Activated CD8-positive, alpha-beta memory T cell treated with anti-CD3 and anti-CD28 coated beads for 36 hours (primary cell): ENCODE data around the gene ZBTB46. TPM values are rescaled to one million over a fixed set of nuclear protein-coding genes. Genes with fewer than 3 reads are reported as not detected.

Experiments used
- CTCF ChIA-PET: fragments of 350-600 bp; sonication (Branson Sonifier 250); formaldehyde crosslinking; loops from one replicate; lab custom pipeline; 2021; ENCODE audit warnings: antibody characterized with exemption; lab: Charles Lee
- POLR2A ChIA-PET: fragments of 350-600 bp; sonication (Branson Sonifier 250); formaldehyde crosslinking; loops from one replicate; lab custom pipeline; 2021; ENCODE audit warnings: antibody characterized with exemption; lab: Charles Lee
- total RNA-seq, 2 experiments: library from RNA; stranded (reverse); gene quantifications; one replicate each; pipeline ENCODE4 v1.2.3, GENCODE V29; 2021

The ZBTB46 gene
- total RNA-seq, 2 experiments from 2014 or later, result 0.25 TPM

GRCh38 chr20:63712191-63712590, 118.9 kb downstream of the ZBTB46 start:
- ChIA-PET CTCF (no interaction called here), POLR2A (no interaction called here)

- POLR2A ChIA-PET, result interaction anchor here (0.7 kb wide), 2 partner anchors 10 to 25 kb away, joined by 4 read pairs; no protein-coding TSS in a partner anchor
- CTCF ChIA-PET, result interaction anchor here (1.0 kb wide), 1 partner anchor 174 kb away, joined by 3 read pairs; no protein-coding TSS in a partner anchor
Measured at GRCh38 chr20:63711085-63711645, 119.9 kb downstream of the ZBTB46 start.

- ChIA-PET POLR2A (interaction anchor here (0.6 to 2.6 kb wide), 3 partner anchors 27 to 188 kb away, joined by 3 to 17 read pairs (median 4); partner anchors contain the start of genes LIME1 and PPDPF), CTCF (interaction anchor here (3.0 kb wide), 1 partner anchor 12 kb away, joined by 15 read pairs; the partner anchor contains the start of gene TNFRSF6B)
Measured at GRCh38 chr20:63709149-63709527, 121.9 kb downstream of the ZBTB46 start.

- ChIA-PET CTCF (interaction anchor here (0.9 to 3.0 kb wide), 12 partner anchors 8 to 272 kb away, joined by 3 to 15 read pairs (median 5); partner anchors contain the start of genes LIME1, PRPF6, PTK6 and SLC2A4RG), POLR2A (interaction anchor here (0.6 to 2.9 kb wide), 12 partner anchors 8 to 188 kb away, joined by 3 to 17 read pairs (median 4); partner anchors contain the start of genes GMEB2, LIME1, PPDPF and TPD52L2)
Measured at GRCh38 chr20:63708301-63709148, 122.5 kb downstream of the ZBTB46 start.

GRCh38 chr20:63707558-63708300, 123.3 kb downstream of the ZBTB46 start, which contains the start of the genes ARFRP1 and ZGPAT:
TSS of gene ARFRP1 (minus strand) at chr20:63707976. CDS start at chr20:63707091, 885 bp downstream.
TSS of gene ZGPAT (plus strand) at chr20:63708039. CDS start at chr20:63708581, 542 bp downstream.
- ChIA-PET POLR2A (interaction anchor here (0.7 to 2.9 kb wide), 11 partner anchors 9 to 170 kb away, joined by 3 to 17 read pairs (median 4); partner anchors contain the start of genes GMEB2, LIME1 and TPD52L2), CTCF (interaction anchor here (0.6 to 3.0 kb wide), 19 partner anchors 9 to 339 kb away, joined by 3 to 15 read pairs (median 4); partner anchors contain the start of genes LIME1, PRPF6, PTK6 and SLC2A4RG)

- ChIA-PET POLR2A (interaction anchor here (1.1 to 2.9 kb wide), 4 partner anchors 9 to 80 kb away, joined by 4 to 17 read pairs (median 12); partner anchors contain the start of genes GMEB2 and LIME1), CTCF (interaction anchor here (0.8 to 3.0 kb wide), 17 partner anchors 9 to 169 kb away, joined by 3 to 15 read pairs (median 4); partner anchors contain the start of genes LIME1, PTK6, SLC2A4RG and TNFRSF6B)
Measured at GRCh38 chr20:63706852-63707557, 124.1 kb downstream of the ZBTB46 start.

GRCh38 chr20:63706027-63706695, 124.9 kb downstream of the ZBTB46 start:
- POLR2A ChIA-PET, result interaction anchor here (2.5 to 2.9 kb wide), 2 partner anchors 8 to 35 kb away, joined by 10 to 13 read pairs; no protein-coding TSS in a partner anchor

GRCh38 chr20:63705232-63706026, 125.6 kb downstream of the ZBTB46 start:
- CTCF ChIA-PET, result interaction anchor here (1.3 kb wide), 1 partner anchor 142 kb away, joined by 3 read pairs; no protein-coding TSS in a partner anchor
- POLR2A ChIA-PET, result no interaction called here

More at GRCh38 chr20:63706027-63706695, 124.9 kb downstream of the ZBTB46 start:
- CTCF ChIA-PET, result interaction anchor here (0.8 to 3.0 kb wide), 9 partner anchors 9 to 145 kb away, joined by 3 to 15 read pairs (median 4); partner anchors contain the start of genes SLC2A4RG and TNFRSF6B

GRCh38 chr20:63704749-63705117, 126.3 kb downstream of the ZBTB46 start:
- ChIA-PET POLR2A (no interaction called here), CTCF (no interaction called here)

- ChIA-PET POLR2A (no interaction called here), CTCF (no interaction called here)
Measured at GRCh38 chr20:63703976-63704748, 126.9 kb downstream of the ZBTB46 start.

GRCh38 chr20:63703471-63703975, 127.5 kb downstream of the ZBTB46 start:
- POLR2A ChIA-PET, result no interaction called here
- CTCF ChIA-PET, result no interaction called here

- CTCF ChIA-PET, result no interaction called here
- POLR2A ChIA-PET, result interaction anchor here (0.5 to 0.9 kb wide), 2 partner anchors 234 to 404 kb away, joined by 3 to 4 read pairs; partner anchors contain the start of gene NPBWR2
Measured at GRCh38 chr20:63702751-63703470, 128.2 kb downstream of the ZBTB46 start.

- ChIA-PET CTCF (no interaction called here), POLR2A (interaction anchor here (0.5 to 0.9 kb wide), 2 partner anchors 234 to 405 kb away, joined by 3 to 4 read pairs; partner anchors contain the start of gene NPBWR2)
Measured at GRCh38 chr20:63702036-63702665, 128.9 kb downstream of the ZBTB46 start.
